PFSK-1 (cell line): ENCODE measurements around the gene HCN4.

Experiments used
- POLR2AphosphoS5 ChIP-seq: IDR thresholded peaks from 2 replicates; pipeline ENCODE4 v1.6.1; 2012; ENCODE audit warnings: low read depth, mild to moderate bottlenecking, control low read depth, low read length, moderate library complexity
- REST ChIP-seq, 2 experiments: IDR thresholded peaks; 2 replicates each; pipeline versions ENCODE4 v1.6.1 to v1.8.0; 2011 to 2012; ENCODE audit warnings: low read depth in 2 of 2, low read length in 2 of 2, control low read depth in 1 of 2, inconsistent platforms in 1 of 2, mild to moderate bottlenecking in 1 of 2, moderate library complexity in 1 of 2; ENCODE audit not compliant: insufficient read depth in 1 of 2
- SIN3A ChIP-seq: IDR thresholded peaks from 2 replicates; pipeline ENCODE4 v1.6.1; 2012; ENCODE audit warnings: mild to moderate bottlenecking, low read length, moderate library complexity, borderline replicate concordance; ENCODE audit not compliant: insufficient read depth
- TAF1 ChIP-seq: IDR thresholded peaks from 2 replicates; pipeline ENCODE4 v1.6.1; 2012; ENCODE audit warnings: low read length, control low read depth, borderline replicate concordance; ENCODE audit not compliant: insufficient read depth

DNA sequence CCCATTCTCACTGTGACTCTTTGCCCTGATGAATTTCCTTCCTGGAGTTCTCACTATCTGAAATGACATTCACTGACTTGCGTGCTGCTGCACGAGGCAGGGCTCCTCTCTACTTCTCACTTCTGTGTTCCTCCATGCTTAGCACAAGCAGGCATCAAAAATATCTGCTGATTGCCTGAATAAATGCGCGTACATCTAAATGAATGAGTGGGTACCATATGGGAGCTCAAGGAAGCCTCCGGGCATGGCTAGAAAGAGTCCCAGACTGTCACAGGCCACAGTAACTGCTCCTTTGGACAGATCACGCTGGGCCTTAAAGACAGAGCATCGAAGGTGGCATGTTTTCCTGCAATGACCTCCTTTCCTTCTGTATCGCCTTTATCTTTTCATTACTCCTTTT, 31.6 kb downstream of the HCN4 start:
- TF ChIP-seq POLR2AphosphoS5 (no peak), TAF1 (no peak), REST (IDR thresholded peaks at IDR 0.05; ENCODE audit: insufficient read depth in 1 of 2, low read depth in 2 of 2, low read length in 2 of 2) (no peak), SIN3A (no peak)
